ENCODE results near the gene MIR17HG. TPM values are rescaled to one million over a fixed set of nuclear protein-coding genes. Genes with fewer than 3 reads are reported as not detected.
"Not testable (repeated sequence)": the region's sequence is repeated elsewhere in the genome, so short reads cannot be mapped to it uniquely, and the experiment has no call there.

The MIR17HG gene
- total RNA-seq, 4 donors from 2014 or later, result 2.2 to 5.7 (median 3.3) TPM

DNA sequence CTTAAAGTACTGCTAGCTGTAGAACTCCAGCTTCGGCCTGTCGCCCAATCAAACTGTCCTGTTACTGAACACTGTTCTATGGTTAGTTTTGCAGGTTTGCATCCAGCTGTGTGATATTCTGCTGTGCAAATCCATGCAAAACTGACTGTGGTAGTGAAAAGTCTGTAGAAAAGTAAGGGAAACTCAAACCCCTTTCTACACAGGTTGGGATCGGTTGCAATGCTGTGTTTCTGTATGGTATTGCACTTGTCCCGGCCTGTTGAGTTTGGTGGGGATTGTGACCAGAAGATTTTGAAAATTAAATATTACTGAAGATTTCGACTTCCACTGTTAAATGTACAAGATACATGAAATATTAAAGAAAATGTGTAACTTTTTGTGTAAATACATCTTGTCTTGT lies 3.6 kb downstream of the MIR17HG start:
- DNase-seq (ENCODE audit: low spot score in 2 of 2), result no peak
- H3K4me1 ChIP-seq, result peaks cover 0 to 54% (median 23%) of the 10 kb centered on the region in 4 donors
- no peaks in the 10 kb centered on the region for H3K9me3 ChIP-seq
- 86 to 87% methylated on average over 5 of the region's 5 CpGs for WGBS, 2 donors
- H3K27me3 ChIP-seq, result no peaks in the 10 kb centered on the region
- TF ChIP-seq POLR2A (IDR thresholded peaks at IDR 0.05), result no peak
- H3K27ac ChIP-seq, result no peak overlapping the region
- peaks cover 0 to 34% (median 0%) of the 10 kb centered on the region in 3 donors for H3K36me3 ChIP-seq
- no peak overlapping the region for H3K4me3 ChIP-seq

DNA sequence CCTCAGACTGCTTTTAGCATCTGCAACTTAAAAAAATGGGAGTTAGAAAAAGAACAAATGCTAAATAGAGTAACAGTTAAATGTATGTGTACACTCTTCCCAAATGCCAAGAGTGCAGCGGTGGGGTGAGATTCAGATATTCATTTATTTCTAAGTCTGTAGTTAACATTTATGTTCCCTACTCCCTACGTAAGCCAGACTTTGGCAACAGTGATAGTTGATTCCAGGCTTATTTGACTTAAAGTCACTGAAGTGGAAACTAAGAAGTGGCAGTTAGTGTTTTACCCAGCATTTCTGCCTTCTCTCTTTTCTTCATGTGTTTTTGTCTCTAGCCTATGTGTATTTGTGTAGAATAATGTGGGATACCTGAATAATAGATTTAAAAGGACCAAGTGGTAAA lies 4.5 kb downstream of the MIR17HG start:
- TF ChIP-seq POLR2A (IDR thresholded peaks at IDR 0.05) (no peak), EP300 (IDR thresholded peaks at IDR 0.05) (no peak)
- TF ChIP-seq, protein P1, sequence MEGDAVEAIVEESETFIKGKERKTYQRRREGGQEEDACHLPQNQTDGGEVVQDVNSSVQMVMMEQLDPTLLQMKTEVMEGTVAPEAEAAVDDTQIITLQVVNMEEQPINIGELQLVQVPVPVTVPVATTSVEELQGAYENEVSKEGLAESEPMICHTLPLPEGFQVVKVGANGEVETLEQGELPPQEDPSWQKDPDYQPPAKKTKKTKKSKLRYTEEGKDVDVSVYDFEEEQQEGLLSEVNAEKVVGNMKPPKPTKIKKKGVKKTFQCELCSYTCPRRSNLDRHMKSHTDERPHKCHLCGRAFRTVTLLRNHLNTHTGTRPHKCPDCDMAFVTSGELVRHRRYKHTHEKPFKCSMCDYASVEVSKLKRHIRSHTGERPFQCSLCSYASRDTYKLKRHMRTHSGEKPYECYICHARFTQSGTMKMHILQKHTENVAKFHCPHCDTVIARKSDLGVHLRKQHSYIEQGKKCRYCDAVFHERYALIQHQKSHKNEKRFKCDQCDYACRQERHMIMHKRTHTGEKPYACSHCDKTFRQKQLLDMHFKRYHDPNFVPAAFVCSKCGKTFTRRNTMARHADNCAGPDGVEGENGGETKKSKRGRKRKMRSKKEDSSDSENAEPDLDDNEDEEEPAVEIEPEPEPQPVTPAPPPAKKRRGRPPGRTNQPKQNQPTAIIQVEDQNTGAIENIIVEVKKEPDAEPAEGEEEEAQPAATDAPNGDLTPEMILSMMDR (IDR thresholded peaks at IDR 0.05), result no peak
- peaks cover 0 to 46% (median 17%) of the 10 kb centered on the region in 4 donors for H3K4me1 ChIP-seq
- no peaks in the 10 kb centered on the region for H3K9me3 ChIP-seq
- DNase-seq (ENCODE audit: low spot score in 2 of 2), result no peak
- no peak overlapping the region for H3K4me3 ChIP-seq
- H3K27me3 ChIP-seq, result no peaks in the 10 kb centered on the region
- H3K36me3 ChIP-seq, result peaks cover 0 to 43% (median 0%) of the 10 kb centered on the region in 3 donors
- WGBS, 2 donors, result 53 to 70% methylated on average over 2 of the region's 2 CpGs
- no peak overlapping the region for H3K27ac ChIP-seq

DNA sequence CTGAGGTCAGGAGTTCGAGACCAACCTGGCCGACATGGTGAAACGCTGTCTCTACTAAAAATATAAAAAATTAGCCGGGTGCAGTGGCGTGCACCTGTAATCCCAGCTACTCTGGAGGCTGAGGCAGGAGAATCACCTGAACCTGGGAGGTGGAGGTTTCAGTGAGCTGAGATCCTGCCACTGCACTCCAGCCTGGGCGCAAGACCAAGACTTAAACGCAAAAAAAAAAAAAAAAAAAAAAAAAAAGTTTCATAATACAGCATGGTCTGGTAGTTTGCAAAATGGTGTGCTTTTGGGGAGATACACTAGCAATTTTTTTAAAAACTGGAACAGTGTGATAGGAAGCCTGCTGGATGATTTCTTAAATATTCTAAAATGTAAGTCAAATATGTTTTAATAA lies 5.4 kb downstream of the MIR17HG start:
- WGBS, 2 donors, result 83 to 86% methylated on average over 7 of the region's 7 CpGs
- Histone ChIP-seq H3K36me3 (peaks cover 0 to 46% (median 0%) of the 10 kb centered on the region in 3 donors), H3K4me1 (peaks cover 0 to 46% (median 17%) of the 10 kb centered on the region in 4 donors)

DNA sequence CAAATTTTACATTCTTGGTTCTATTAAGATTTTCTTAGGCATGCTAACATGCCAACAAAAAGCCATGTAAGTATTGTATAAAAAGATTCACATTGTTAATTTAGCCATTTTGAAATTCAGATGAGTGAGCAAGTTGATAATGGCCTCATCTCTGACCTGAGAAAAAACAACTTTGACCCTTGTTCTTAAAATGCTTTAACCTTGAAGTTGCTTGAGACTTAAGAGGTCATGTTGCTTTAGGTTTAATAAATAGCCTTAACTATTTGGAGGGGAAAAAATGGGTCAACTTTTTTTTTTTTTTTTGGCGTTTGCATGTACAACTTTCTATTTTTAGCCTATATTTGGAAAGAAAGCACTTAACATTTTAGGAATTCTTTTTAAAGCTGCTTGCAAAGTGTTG lies 6.0 kb downstream of the MIR17HG start:
- H3K4me3 ChIP-seq, result no peak overlapping the region
- H3K9me3 ChIP-seq, result no peaks in the 10 kb centered on the region
- H3K4me1 ChIP-seq, result peaks cover 0 to 47% (median 17%) of the 10 kb centered on the region in 4 donors
- H3K36me3 ChIP-seq, result peaks cover 0 to 46% (median 0%) of the 10 kb centered on the region in 3 donors
- no peak for DNase-seq (ENCODE audit: low spot score in 2 of 2)
- H3K27me3 ChIP-seq, result no peaks in the 10 kb centered on the region
- no peak overlapping the region for H3K27ac ChIP-seq
- no peak for TF ChIP-seq EP300 (IDR thresholded peaks at IDR 0.05)
- TF ChIP-seq POLR2A (IDR thresholded peaks at IDR 0.05), result no peak
- TF ChIP-seq, protein P1 (IDR thresholded peaks at IDR 0.05), result no peak
- WGBS, 2 donors, result 9 to 20% methylated on average over 1 of the region's 1 CpG

More for the DNA sequence above, 5.4 kb downstream of the MIR17HG start:
- not testable (repeated sequence) for H3K4me3 ChIP-seq; H3K27ac ChIP-seq; H3K27me3 ChIP-seq; DNase-seq (ENCODE audit: low spot score in 2 of 2); H3K9me3 ChIP-seq

DNA sequence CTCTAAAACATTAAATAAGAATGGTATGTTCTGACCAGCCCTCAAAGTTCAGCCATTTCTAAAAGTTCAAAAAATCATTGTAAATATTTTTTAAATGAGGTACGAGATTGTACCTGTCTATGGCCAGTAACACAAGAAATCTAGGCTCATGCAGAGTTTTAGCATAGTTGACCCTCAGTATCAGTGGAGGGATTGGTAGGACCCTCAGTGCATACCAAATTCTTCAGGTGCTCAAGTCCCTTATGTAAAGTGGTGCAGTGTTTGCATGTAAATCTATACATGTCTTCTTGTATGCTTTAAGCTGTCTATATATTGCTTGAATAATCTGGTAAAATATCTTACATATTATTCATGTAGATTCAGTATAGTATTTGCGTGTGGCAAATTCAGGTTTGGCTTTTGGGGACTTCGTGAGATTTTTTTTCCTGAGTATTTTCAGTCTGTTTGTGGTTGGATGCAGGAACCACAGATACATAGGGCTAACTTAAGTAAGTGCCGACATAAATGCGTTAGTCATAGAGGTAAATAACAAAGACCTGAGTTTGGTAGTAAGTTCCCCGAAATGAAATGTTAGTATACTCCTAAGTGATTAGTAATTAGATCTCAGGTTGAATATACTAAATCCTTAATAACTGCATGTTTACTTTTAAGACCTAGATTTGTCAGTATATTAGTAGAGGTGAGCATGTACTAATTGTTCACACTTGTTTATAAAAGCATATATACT lies 7.8 kb downstream of the MIR17HG start:
- no peak for TF ChIP-seq EP300 (IDR thresholded peaks at IDR 0.05)
- no peak for TF ChIP-seq POLR2A (IDR thresholded peaks at IDR 0.05)
- TF ChIP-seq, protein P1 (IDR thresholded peaks at IDR 0.05), result no peak
- H3K4me1 ChIP-seq, result peaks cover 0 to 49% (median 9%) of the 10 kb centered on the region in 4 donors
- no peaks in the 10 kb centered on the region for H3K9me3 ChIP-seq
- no peaks in the 10 kb centered on the region for H3K27me3 ChIP-seq
- H3K36me3 ChIP-seq, result peaks cover 0 to 46% (median 0%) of the 10 kb centered on the region in 3 donors
- DNase-seq (ENCODE audit: low spot score in 2 of 2), result no peak
- H3K27ac ChIP-seq, result no peak overlapping the region
- WGBS, 2 donors, result 94 to 95% methylated on average over 6 of the region's 6 CpGs
- no peak overlapping the region for H3K4me3 ChIP-seq

DNA sequence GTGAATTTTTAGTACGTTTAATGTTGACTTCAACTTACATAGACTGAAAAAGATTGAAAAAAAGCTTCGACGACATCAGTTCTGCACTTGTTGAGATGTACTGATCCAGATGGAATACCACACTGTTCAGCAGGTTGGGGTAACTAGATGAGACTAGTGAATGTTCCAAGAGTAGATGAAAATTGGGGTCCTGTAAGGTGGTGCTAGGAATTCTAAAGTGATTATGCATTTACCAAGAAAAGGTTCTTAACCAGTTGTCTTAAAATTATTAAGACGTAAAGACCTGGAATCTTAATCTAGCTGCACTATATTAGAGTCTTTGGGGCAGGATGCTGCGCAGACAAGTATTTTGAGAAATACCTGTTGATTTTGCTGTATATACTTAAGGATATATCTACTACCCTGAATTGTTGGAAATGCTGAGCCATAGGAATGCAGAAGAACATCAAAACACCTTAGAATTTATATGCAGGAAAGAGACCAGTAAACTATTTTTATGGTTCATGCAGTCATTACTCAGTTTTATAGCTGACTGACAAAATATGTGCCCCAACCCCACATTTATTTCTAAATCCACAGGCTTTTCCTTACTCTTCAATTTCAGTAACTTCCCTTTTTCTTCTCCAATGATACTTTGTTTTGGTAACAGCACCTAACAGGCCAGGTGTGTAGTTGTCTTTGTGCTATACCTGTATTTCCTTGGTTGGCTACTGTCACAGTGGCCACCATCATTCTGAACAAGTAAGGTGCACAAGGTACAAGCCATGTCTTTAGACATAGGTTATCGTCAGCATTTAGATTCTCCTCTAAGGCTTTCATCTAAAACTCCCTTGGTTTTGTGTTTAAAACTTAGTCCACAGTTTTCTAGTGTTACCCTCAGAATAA lies 8.6 kb downstream of the MIR17HG start:
- Histone ChIP-seq H3K27ac (no peak overlapping the region), H3K4me3 (no peak overlapping the region), H3K4me1 (peaks cover 0 to 44% (median 3%) of the 10 kb centered on the region in 4 donors), H3K27me3 (no peaks in the 10 kb centered on the region), H3K9me3 (no peaks in the 10 kb centered on the region), H3K36me3 (peaks cover 0 to 43% (median 0%) of the 10 kb centered on the region in 3 donors)
- 93 to 96% methylated on average over 6 of the region's 6 CpGs for WGBS, 2 donors
- TF ChIP-seq POLR2A (IDR thresholded peaks at IDR 0.05), result no peak
- TF ChIP-seq, protein P1 (IDR thresholded peaks at IDR 0.05), result no peak
- TF ChIP-seq EP300 (IDR thresholded peaks at IDR 0.05), result no peak
- DNase-seq (ENCODE audit: low spot score in 2 of 2), result no peak
